ENCODE data around the gene RTEL1.
"Not testable (repeated sequence)": the region's sequence is repeated elsewhere in the genome, so short reads cannot be mapped to it uniquely, and the experiment has no call there.

- TF ChIP-seq CTCF (conservative IDR thresholded peaks at IDR 0.05 in 1 of 2, IDR thresholded peaks at IDR 0.05 in 1 of 2; ENCODE audit: extremely low read depth in 1 of 2, insufficient read depth in 1 of 2, low read depth in 1 of 2, low read length in 2 of 2); EZH2 (IDR thresholded peaks at IDR 0.05; ENCODE audit: borderline replicate concordance, low read length): not testable (repeated sequence)
Measured at GRCh38 chr20:63630956-63631355, 27.2 kb upstream of the RTEL1 start.
